Daoy (cell line): ENCODE results near the gene NDUFC2. TPM values are rescaled to one million over a fixed set of nuclear protein-coding genes. Genes with fewer than 3 reads are reported as not detected.
A peak's percentile ranks its signal among the peaks of the same experiment; 100 is the strongest.
"Not testable (repeated sequence)": the region's sequence is repeated elsewhere in the genome, so short reads cannot be mapped to it uniquely, and the experiment has no call there.

ENCODE experiments used
- DNase-seq: peaks from one replicate; pipeline ENCODE4 v3.0.0-alpha.2; 2015; ENCODE audit warnings: low read depth
- total RNA-seq: library from RNA; depleted of rRNA; stranded (reverse); fragments of >200 nt; shearing (Covaris generic); gene quantifications from 2 replicates; pipeline ENCODE4 v1.2.3, GENCODE V29; 2014; rRNA removed

Gene NDUFC2
- total RNA-seq = 113 and 180 TPM in 2 replicates

DNA sequence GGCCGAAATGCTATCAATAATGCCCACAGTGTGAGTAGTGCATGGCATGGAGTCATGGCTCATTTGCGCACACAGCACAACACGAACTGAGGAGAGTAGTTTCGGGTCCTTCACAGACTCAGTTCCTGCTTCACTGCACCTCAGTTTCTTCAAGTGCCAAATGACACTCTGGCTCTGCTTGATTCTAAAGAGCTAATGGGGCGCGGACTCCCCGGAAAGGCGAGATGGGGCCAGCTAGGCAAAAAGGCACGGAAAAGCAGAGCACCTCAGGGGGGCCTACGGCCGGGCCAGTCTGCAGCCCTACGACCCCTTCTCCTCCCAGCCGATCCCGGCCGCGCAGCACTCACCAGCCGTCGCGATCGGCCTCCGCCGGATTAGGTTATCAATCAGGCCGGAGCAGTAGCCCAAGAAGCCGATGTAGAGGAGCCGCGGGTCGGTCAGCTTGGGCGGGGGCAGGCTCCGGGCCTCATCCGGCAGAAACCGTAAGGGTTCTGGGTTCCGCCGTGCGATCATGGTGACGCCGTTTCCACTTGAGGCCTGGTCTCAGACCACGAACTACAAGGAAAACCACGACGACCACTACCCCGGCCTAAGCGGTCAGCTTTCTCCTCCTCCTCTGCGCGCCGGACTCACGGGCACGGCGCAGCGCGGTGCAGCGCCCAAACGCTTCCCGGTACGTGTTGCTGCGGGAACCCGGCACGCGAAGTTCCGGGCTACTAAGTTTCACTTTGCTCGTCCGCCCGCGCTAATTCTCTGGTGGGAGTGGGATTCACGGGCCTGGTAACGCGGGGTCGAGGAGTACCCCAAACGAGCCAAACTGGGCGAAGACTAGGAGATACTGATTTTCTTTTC is at the start of gene NDUFC2:
TSS of gene NDUFC2 (minus strand) at position 631 of the 852 bp plus-strand sequence. CDS start at position 513, 118 bp downstream.
- DNase-seq = peak; percentile 82

DNA sequence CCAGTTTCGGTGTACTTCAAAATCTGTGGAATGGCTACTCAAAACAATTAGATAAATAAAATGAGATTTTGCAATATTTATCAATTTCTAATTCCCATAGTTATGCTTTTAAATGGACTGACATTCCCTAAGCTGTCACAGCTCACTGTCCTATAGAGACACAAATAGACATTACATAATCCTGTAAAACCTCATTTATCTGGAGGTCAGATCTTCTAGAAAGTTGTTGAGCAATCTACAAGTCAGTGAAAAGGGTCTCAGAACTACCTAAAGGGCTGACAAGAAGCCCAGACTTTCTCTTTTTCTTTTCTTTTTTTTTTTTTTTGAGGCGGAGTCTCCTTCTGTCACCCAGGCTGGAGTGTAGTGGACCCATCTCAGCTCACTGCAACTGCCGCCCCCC is 47.7 kb upstream of the NDUFC2 start:
- no peak for DNase-seq

DNA sequence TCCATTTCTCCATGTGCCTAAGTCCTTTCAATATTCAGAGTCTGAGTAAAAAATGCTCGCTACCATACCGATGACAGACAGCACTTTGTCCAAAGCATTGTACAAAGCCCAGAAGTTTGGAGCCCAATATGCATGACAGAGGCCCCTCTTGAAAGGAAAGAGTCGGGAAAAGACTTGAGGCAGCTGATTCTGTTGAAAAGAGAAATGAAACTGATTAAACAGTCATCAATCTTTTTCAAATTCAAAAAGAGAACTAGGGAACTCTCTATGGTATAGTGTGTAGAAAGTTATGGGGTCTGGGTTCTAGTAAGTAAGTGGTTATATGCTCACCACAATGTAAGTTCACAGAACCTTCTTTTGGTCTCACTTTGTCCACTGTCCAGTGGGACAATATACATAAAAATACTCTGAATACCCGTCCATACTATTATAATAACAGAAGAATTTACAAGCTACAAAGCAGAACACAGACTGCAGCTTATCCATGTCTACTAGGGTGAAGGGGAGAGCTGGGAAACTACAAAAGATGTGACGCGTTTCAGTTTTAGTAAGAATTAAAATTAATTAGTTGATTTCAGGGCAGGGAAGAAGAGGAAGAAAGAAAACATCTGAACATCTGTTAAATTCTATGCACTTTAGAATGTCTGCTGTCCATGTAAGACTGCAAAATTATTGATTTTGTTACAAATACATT is 33.1 kb upstream of the NDUFC2 start:
- DNase-seq = no peak

DNA sequence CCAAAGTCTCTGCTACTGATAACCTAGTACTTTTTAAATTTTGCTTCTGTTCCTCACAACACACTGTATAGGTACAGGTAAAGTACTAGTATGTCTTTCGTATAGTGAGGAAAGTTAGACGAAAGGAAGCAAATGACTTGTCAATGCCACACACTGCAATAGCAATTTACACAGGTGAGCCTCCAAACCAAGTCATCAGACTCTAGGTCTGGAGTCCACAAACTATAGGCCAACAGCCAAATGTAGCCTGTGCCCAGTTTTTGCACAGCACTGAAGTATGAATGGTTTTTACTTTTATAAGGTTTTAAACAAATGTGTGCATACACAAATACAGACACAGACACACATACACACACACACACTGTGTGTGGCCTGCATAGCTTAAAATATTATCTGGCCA is 31.6 kb upstream of the NDUFC2 start:
- no peak for DNase-seq

DNA sequence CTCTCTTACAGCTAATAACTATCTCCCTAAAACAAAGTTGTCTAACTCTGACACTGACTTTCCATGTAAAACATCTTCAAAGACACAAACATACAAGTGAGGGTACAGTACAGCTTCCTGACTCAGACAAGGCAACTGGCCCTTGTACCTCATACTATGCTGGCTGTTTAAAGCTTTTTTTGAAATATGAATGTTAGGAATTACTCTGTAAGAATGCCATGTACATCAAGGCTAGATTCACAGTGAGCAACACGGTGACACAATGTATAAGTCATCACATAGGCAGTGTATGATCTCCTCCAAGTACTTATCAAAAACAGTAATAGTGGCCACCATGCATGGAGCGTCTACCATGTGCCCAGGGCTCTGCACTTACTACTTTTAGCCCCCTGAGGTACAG is 31.2 kb upstream of the NDUFC2 start:
- no peak for DNase-seq

DNA sequence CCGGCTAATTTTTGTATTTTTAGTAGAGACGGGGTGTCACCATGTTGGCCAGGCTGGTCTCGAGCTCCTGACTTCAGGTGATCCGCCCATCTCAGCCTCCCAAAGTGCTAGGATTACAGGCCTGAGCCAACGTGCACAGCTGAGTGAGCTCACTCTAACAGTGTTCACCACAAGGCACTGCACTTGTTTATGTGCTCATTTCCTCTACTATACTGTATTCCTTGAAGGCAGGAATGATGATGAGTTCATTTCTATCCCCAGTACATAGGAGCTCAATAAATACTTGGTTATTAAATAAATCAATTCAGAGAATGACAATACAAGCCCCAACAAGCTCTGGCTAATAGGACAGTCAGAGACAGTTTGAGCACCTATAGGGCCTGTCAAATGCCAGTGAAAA is 30.7 kb upstream of the NDUFC2 start:
- no peak for DNase-seq

DNA sequence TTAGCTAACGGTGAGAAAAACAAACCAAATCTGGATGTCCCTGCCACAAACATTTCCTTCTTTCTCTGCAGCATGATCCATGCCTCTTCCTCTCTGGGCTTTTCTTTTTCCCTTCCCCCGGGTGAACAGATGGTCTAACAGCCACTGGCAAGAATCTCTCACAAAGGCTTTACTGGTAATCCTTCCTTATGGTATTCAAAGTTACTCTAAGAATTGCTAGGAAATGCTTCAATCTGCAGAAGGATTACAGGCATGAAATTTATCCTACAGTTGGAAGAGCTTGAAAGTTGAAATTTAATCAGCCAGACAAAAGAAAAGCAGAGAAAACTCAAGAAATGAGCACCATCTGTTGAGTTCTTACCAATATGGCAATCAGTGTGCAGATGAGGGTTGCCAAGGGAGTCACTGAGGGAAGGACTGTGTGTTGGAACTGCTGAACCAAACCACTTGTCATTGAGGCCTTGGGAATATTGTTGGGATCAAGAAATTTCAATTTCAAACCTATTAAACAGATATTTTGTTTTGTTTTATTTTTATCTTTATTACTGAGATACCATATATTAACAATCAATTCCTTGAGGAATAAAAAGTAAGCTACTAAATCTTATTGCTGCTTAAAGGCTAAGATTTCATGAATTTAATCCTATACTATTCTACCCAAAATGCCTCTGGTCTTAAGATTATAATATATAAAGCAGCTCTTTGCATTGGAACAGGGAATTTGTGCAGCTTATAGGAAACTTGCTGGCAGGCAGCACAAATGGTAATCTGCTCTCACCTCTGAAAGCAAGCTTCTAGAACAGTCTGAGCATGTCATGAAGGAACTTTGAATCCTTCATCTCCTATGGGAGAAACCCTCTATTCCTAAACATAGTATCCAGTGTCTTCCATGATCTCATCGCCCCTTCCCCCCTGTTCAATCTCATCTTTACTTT is 29.7 kb upstream of the NDUFC2 start:
- DNase-seq = no peak

DNA sequence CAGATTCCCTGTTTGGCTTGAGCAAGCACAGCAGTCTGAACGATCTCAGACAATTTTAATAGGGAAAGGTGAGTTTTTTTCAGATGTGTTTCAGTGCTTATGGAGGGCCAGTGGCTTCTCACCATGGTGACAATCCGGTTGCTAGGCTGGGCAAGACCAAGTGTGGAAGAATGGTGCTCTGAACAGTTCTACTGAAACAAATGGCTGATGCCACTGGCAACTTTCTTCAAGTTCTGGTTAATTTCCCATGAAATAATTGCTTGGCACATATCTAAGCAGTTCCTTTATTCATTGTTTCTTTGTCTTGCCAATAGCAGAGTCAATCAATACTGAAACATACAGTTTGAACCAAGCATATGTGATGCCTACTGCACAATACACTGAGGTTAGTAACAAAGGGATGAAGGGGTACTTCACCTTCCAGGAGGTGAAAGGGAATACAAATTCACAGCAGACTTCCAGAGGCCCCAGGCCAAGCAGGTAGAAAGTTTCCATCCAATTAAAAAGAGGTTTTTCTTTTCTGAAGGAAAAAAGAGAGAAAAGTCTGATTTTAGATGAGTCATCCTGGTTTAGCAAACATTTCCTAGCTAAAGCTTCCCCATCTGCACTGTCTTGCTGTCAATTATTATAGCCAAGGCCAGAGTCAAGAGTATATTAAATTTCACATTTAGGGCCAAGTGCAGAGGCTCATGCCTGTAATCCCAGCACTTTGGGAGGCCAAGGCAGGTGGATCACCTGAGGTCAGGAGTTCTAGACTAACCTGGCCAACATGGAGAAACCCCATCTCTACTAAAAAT is 21.2 kb upstream of the NDUFC2 start:
- DNase-seq = no peak

DNA sequence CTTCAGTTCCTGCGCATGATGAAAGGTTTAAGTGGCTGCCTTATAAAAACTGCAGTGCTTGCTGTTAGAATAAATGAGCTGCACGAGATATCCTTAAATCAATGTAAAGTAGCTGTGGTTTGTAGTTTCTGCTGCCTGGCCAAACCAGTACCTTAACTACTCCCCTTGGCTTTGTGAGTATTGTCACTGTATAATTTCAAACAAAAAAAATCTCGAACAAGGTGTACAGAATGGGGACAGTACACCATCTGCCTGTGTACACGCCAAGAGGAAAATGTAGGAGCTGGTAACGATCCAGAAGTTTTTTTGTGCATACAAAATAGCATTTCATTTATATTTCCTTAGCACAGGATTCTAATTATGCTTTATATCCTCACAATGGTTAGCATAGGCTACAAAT is 20.6 kb upstream of the NDUFC2 start:
- DNase-seq = no peak

DNA sequence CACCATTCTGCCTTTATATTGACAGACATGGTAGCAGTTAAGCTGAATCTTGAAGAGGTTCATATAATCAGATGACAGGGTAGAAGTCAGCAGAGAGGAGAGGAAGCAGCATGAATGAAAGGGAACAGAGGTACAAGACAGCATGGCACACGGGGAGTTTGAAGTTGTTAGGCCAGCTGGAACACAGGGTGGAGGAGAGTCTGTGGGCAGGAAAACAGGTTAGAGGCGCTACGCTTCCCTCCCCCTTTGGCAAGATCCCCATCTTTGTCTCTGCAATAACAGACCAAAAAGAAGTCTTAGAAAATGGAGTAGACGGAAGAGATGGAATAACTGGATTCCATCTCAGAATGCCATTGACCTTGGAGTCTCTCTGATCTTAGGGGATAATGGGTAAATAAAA is 20.0 kb upstream of the NDUFC2 start:
- DNase-seq = no peak

DNA sequence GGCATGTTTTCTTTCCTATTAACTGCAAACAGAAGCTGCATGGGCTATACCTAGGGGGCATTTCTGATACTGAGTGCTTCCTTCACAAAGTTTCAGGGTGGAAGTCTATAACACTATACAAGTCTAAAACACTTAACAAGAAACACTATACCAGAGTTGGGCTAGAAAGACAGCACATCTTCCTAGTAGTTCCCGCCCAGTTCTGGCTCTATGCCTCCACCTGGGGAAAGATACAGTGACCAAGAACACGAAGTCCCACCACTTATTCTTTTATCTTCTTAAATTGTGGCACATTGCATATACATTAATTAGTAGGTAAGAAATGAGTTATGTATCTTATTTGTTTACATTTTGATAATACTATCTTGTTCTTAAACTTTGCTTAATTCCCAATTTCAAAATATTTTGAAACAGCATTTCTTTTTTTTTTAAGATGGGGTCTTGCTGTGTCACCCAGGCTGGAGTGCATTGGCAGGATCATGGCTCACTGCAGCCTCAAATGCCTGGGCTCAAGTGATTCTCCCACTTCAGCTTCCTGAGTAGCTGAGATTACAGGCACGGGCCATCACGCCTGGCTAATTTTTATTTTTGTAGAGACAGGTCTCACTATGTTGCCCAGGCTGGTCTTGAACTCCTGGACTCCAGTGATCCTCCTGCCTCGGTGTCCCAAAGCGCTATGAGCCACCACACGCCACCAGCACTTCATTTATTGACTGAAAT is 18.2 kb upstream of the NDUFC2 start:
- no peak for DNase-seq

DNA sequence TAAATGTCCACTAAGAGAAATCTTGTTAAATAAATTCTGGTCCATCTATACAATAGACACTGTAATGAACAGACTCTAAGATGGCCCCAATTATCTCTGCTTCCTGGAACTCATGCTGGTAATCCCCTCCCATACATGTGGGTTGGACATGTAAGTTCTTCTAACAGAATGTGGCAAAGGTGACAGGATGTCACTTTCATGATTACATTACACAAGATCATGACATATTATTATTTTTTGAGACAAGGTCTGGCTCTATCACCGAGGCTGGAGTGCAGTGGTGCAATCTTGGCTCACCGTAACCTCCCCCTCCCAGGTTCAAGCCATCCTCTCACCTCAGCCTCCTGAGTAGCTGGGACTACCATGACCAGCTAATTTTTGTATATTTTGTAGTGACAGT is 14.6 kb upstream of the NDUFC2 start:
- DNase-seq = no peak

DNA sequence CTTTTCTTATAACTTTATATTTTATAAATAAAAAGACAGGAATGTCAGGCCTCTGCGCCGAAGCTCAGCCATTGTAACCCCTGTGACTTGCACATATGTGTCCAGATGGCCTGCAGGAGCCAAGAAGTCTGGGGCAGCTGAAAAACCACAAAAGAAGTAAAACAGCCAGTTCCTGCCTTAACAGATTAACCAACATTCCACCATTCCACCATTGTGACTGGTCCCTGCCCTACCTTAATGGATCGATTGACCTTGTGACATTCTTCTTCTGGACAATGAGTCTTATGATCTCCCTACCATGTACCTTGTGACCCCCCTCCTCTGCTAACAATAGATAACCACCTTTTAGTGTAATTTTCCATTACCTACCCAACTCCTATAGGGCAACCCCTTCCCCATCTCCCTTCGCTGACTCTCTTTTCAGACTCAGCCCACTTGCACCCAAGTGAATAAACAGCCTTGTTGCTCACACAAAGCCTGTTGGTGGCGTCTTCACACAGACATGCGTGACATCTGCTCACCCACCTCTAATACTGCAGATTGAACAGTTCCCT is 6.9 kb upstream of the NDUFC2 start:
- DNase-seq = not testable (repeated sequence)

DNA sequence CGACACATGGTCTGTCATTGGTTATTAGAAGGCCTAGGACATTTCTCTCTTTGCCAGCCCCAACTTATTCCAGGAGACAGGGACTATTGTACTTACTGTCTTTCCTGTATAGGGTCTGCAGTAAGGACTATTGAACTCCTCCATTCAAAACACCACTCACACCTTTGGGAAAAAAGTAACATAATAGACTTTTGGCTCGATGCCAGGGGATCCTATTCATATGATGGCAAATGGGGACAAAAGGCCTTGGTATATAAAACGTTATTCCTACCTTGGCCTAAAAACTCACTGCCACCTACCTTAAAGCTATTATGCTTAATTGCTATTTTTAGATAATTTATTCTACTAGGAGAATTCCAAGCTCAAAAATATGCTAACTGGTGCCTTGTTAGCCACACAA is 6.3 kb upstream of the NDUFC2 start:
- no peak for DNase-seq

DNA sequence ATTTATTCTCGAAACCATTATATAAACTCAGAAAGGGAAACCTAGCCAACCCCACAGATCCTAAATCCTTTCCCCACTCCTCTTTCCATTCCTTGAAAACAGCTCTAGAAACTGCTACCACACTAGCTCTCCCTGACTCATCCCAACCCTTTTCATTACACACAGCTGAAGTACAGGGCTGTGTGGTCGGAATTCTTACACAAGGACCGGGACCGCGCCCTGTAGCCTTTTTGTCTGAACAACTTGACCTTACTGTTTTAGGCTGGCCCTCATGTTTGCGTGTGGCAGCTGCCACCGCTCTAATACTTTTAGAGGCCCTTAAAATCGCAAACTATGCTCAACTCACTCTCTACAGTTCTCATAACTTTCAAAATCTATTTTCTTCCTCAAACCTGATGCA is 4.8 kb upstream of the NDUFC2 start:
- DNase-seq = not testable (repeated sequence)

DNA sequence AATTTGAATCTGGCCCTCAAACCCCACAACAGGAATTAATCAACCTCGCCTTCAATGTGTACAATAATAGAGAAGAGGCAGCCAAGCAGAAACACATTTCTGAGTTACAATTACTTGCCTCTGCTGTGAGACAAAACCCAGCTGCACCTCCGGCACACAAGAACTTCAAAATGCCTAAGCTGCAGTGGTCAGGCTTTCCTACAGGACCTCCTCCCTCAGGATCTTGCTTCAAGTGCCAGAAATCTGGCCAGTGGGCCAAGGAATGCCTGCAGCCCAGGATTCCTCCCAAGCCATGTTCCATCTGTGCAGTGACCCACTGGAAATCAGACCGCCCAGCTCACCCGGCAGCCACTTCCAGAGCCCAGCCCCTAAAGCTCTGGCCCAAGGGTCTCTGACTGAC is 3.4 kb upstream of the NDUFC2 start:
- no peak for DNase-seq

DNA sequence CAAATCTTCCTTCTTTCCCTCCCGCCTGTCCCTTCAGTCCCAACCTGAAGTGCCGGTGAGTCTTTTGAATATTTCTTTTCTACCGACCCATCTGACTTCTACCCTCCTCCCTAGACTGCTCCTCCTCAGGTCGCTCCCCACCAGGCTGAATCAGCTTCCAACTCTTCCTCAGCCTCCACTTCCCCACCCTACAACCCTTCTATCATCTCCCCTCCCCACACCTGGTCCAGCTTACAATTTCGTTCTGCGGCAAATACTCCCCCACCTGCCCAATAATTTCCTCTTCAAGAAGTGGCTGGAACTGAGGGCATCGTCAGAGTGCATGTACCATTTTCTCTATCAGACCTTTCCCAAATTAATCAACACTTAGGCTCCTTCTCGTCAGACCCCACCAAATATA is 2.5 kb upstream of the NDUFC2 start:
- no peak for DNase-seq

DNA sequence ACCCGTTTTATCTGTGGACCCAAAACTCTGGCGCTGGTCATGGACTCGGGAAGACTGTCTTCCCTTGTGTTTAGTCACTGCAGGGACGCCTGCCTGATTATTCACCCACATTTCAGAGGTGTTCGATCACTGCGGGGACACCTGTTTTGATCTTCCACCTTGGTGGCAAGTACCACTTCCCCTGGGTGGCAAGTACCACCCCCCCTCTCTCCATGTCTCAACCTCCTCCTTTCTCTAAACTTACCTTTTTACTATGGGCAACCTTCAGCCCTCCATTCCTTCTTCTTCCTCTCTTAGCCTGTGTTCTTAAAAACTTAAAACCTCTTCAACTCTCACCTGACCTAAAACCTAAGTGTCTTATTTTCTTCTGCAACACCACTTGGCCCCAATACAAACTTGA is 1.9 kb upstream of the NDUFC2 start:
- DNase-seq = no peak

DNA sequence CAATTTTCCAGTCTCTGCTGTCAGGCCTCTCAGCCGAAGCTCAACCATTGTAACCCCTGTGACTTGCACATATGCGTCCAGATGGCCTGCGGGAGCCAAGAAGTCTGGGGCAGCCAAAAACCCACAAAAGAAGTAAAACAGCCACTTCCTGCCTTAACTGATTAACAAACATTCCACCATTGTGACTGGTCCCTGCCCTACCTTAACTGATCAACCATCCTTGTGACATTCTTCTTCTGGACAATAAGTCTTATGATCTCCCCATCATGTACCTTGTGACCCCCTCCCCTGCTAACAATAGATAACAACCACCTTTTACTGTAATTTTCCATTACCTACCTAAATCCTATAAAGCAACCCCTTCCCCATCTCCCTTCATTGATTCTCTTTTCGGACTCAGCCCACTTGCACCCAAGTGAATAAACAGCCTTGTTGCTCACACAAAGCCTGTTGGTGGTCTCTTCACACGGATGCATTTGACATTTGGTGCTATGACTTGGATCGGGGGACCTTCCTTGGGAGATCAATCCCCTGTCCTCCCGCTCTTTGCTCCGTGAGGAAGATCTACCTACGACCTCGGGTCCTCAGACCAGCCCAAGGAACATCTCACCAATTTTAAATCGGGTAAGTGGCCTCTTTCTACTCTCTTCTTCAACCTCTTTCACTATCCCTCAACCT is 1.3 kb upstream of the NDUFC2 start:
- DNase-seq = peak; percentile 49
